Activated T-cell treated with anti-CD3 and anti-CD28 coated beads, Interleukin-2, amount 50 U/mL, for 24 hours (primary cell): Measurements from ENCODE around the gene NCS1.
"Not testable (repeated sequence)": the region's sequence is repeated elsewhere in the genome, so short reads cannot be mapped to it uniquely, and the experiment has no call there.

Source experiments
- DNase-seq: peaks from one replicate; pipeline ENCODE4 v3.0.0-alpha.2; 2020
- H3K27ac Mint-ChIP-seq: 2 replicates; pipeline ENCODE4 v1.8.0; 2020; ENCODE audit warnings: mild to moderate bottlenecking, mixed read lengths
- H3K27me3 Mint-ChIP-seq: 2 replicates; pipeline ENCODE4 v1.8.0; 2020; ENCODE audit warnings: mixed read lengths
- H3K36me3 Mint-ChIP-seq: 2 replicates; pipeline ENCODE4 v1.8.0; 2020; ENCODE audit warnings: low read depth, mixed read lengths
- H3K4me1 Mint-ChIP-seq: 2 replicates; pipeline ENCODE4 v1.8.0; 2020; ENCODE audit warnings: low read depth, mixed read lengths
- H3K4me3 Mint-ChIP-seq: 2 replicates; pipeline ENCODE4 v1.8.0; 2020; ENCODE audit warnings: mild to moderate bottlenecking, moderate library complexity, mixed read lengths
- H3K9me3 Mint-ChIP-seq: 2 replicates; pipeline ENCODE4 v1.8.0; 2020; ENCODE audit warnings: mixed read lengths

Gene NCS1

GRCh38 chr9:130246126-130246525, 73.9 kb downstream of the NCS1 start:
- no peaks in the 10 kb centered on the region for H3K36me3 Mint-ChIP-seq
- no peak overlapping the region for H3K27ac Mint-ChIP-seq
- no peak overlapping the region for H3K4me3 Mint-ChIP-seq
- H3K9me3 Mint-ChIP-seq, result no peaks in the 10 kb centered on the region
- no peak for DNase-seq
- peaks cover 3% of the 10 kb centered on the region for H3K27me3 Mint-ChIP-seq
- H3K4me1 Mint-ChIP-seq, result peaks cover 13% of the 10 kb centered on the region

- Mint-ChIP-seq H3K9me3 (no peaks in the 10 kb centered on the region), H3K27me3 (peaks cover 26% of the 10 kb centered on the region), H3K4me3 (no peak overlapping the region), H3K36me3 (no peaks in the 10 kb centered on the region), H3K27ac (no peak overlapping the region), H3K4me1 (no peaks in the 10 kb centered on the region)
- no peak for DNase-seq
These were observed 82.8 kb downstream of the NCS1 start for GRCh38 chr9:130254747-130255630.

GRCh38 chr9:130255631-130256134, 83.5 kb downstream of the NCS1 start:
- DNase-seq, result no peak
- Mint-ChIP-seq H3K36me3 (no peaks in the 10 kb centered on the region), H3K4me1 (no peaks in the 10 kb centered on the region), H3K4me3 (no peak overlapping the region), H3K27ac (no peak overlapping the region), H3K27me3 (peaks cover 32% of the 10 kb centered on the region), H3K9me3 (no peaks in the 10 kb centered on the region)

GRCh38 chr9:130256644-130257043, 84.4 kb downstream of the NCS1 start:
- Mint-ChIP-seq H3K4me3 (no peak overlapping the region), H3K4me1 (no peaks in the 10 kb centered on the region), H3K27me3 (peaks cover 31% of the 10 kb centered on the region), H3K9me3 (no peaks in the 10 kb centered on the region), H3K27ac (no peak overlapping the region), H3K36me3 (no peaks in the 10 kb centered on the region)
- no peak for DNase-seq

- not testable (repeated sequence) for H3K9me3 Mint-ChIP-seq, DNase-seq, H3K27ac Mint-ChIP-seq, H3K4me3 Mint-ChIP-seq, H3K36me3 Mint-ChIP-seq, H3K4me1 Mint-ChIP-seq
- peaks cover 44% of the 10 kb centered on the region for H3K27me3 Mint-ChIP-seq
These were observed 85.9 kb downstream of the NCS1 start for GRCh38 chr9:130258137-130258536.

GRCh38 chr9:130259044-130259443, 86.8 kb downstream of the NCS1 start:
- no peak for DNase-seq
- Mint-ChIP-seq H3K27me3 (peaks cover 53% of the 10 kb centered on the region), H3K9me3 (no peaks in the 10 kb centered on the region), H3K36me3 (no peaks in the 10 kb centered on the region), H3K4me1 (no peaks in the 10 kb centered on the region), H3K4me3 (no peak overlapping the region), H3K27ac (no peak overlapping the region)

GRCh38 chr9:130260816-130261765, 88.9 kb downstream of the NCS1 start:
- Mint-ChIP-seq H3K4me3 (no peak overlapping the region), H3K27ac (no peak overlapping the region), H3K27me3 (peaks cover 69% of the 10 kb centered on the region), H3K4me1 (peaks cover 3% of the 10 kb centered on the region), H3K9me3 (no peaks in the 10 kb centered on the region), H3K36me3 (no peaks in the 10 kb centered on the region)
- no peak for DNase-seq

GRCh38 chr9:130262061-130262745, 90.0 kb downstream of the NCS1 start:
- H3K4me3 Mint-ChIP-seq, result no peak overlapping the region
- DNase-seq, result no peak
- no peaks in the 10 kb centered on the region for H3K36me3 Mint-ChIP-seq
- H3K9me3 Mint-ChIP-seq, result no peaks in the 10 kb centered on the region
- no peak overlapping the region for H3K27ac Mint-ChIP-seq
- peaks cover 78% of the 10 kb centered on the region for H3K27me3 Mint-ChIP-seq
- H3K4me1 Mint-ChIP-seq, result peaks cover 3% of the 10 kb centered on the region

GRCh38 chr9:130262771-130263170, 90.6 kb downstream of the NCS1 start:
- DNase-seq, result no peak
- Mint-ChIP-seq H3K4me1 (peaks cover 3% of the 10 kb centered on the region), H3K36me3 (no peaks in the 10 kb centered on the region), H3K9me3 (no peaks in the 10 kb centered on the region), H3K4me3 (no peak overlapping the region), H3K27me3 (peaks cover 78% of the 10 kb centered on the region), H3K27ac (no peak overlapping the region)

GRCh38 chr9:130263601-130264413, 91.6 kb downstream of the NCS1 start:
- no peaks in the 10 kb centered on the region for H3K9me3 Mint-ChIP-seq
- no peaks in the 10 kb centered on the region for H3K36me3 Mint-ChIP-seq
- H3K27ac Mint-ChIP-seq, result no peak overlapping the region
- H3K4me1 Mint-ChIP-seq, result peaks cover 3% of the 10 kb centered on the region
- H3K27me3 Mint-ChIP-seq, result peaks cover 84% of the 10 kb centered on the region
- no peak overlapping the region for H3K4me3 Mint-ChIP-seq
- DNase-seq, result no peak

GRCh38 chr9:130264414-130265350, 92.5 kb downstream of the NCS1 start:
- H3K4me3 Mint-ChIP-seq, result no peak overlapping the region
- peaks cover 82% of the 10 kb centered on the region for H3K27me3 Mint-ChIP-seq
- DNase-seq, result no peak
- H3K27ac Mint-ChIP-seq, result no peak overlapping the region
- H3K36me3 Mint-ChIP-seq, result no peaks in the 10 kb centered on the region
- H3K4me1 Mint-ChIP-seq, result peaks cover 3% of the 10 kb centered on the region
- H3K9me3 Mint-ChIP-seq, result no peaks in the 10 kb centered on the region

- no peak within 1 kb of the TSS for H3K27ac Mint-ChIP-seq
- H3K4me3 Mint-ChIP-seq, result no peak within 1 kb of the TSS
- H3K4me1 Mint-ChIP-seq, result peaks cover 3% of the 10 kb centered on the region
- H3K9me3 Mint-ChIP-seq, result no peaks in the 10 kb centered on the region
- peaks cover 82% of the 10 kb centered on the region for H3K27me3 Mint-ChIP-seq
- no peak for DNase-seq
- H3K36me3 Mint-ChIP-seq, result no peaks in the 10 kb centered on the region
These were observed 93.4 kb downstream of the NCS1 start, which contains the start of gene HMCN2 for GRCh38 chr9:130265431-130266235. HMCN2 (plus strand) TSS chr9:130265760; CDS start chr9:130265879, 119 bp downstream.
